Activated naive CD8-positive, alpha-beta T cell (primary cell): Measurements from ENCODE around the gene HJURP.
A peak's percentile ranks its signal among the peaks of the same experiment; 100 is the strongest.

Experiments
- H3K27ac Mint-ChIP-seq: one replicate; pipeline ENCODE4 v1.8.0; 2021; ENCODE audit warnings: mixed read lengths
- H3K27me3 Mint-ChIP-seq: one replicate; pipeline ENCODE4 v1.8.0; 2021; ENCODE audit warnings: mixed read lengths
- H3K36me3 Mint-ChIP-seq: one replicate; pipeline ENCODE4 v1.8.0; 2021; ENCODE audit warnings: mixed read lengths
- H3K4me1 Mint-ChIP-seq: one replicate; pipeline ENCODE4 v1.8.0; 2021; ENCODE audit warnings: low read depth, mixed read lengths
- H3K4me3 Mint-ChIP-seq: one replicate; pipeline ENCODE4 v1.8.0; 2021; ENCODE audit warnings: mild to moderate bottlenecking, mixed read lengths
- H3K9me3 Mint-ChIP-seq: one replicate; pipeline ENCODE4 v1.8.0; 2021; ENCODE audit warnings: low read depth, mixed read lengths

The HJURP gene

DNA sequence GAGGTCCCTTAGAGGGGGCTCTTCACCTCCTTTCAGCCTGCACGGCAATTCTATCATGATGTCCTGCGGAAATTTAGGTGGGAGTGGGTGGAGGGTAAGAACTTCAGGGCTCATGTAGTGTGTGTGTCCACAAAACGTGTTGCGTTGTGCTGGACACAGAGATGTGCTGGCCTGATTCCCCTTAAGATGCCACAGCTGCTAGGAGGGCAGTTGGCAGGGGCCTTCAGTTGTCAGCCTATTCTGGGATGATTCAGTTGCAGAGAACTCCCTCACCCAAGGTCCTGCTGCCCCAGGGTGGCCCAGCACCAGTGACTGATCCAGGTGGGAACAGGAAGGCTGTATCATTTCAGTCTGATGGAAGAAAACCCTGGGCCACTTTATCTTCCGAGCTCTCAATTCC lies 1.0 kb upstream of the HJURP start:
- Mint-ChIP-seq H3K27me3 (peaks cover 2% of the 10 kb centered on the region), H3K4me1 (peaks cover 16% of the 10 kb centered on the region), H3K36me3 (peaks cover 1% of the 10 kb centered on the region), H3K9me3 (no peaks in the 10 kb centered on the region), H3K4me3 (peak overlapping the region; percentile 99), H3K27ac (no peak overlapping the region)

DNA sequence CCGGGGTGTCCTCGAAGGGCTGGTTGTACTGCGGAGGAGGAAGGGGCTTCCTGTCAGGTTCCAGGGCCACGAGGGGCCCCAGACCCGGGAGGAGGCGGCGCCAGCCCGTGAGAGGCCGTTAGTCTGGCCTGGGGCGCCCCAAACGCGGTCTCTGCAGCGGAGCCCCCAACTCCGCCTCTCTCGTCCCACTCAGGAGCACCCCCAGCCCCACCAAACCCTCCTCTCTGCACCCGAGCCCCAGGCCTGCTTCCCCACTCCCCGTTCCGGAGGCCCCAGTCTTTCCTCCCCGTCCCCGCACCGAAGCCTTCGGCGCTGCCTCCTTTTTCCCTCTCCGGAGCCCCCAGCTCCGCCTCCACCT lies 473 bp downstream of the HJURP start:
- Mint-ChIP-seq H3K36me3 (no peaks in the 10 kb centered on the region), H3K4me1 (peaks cover 16% of the 10 kb centered on the region), H3K27ac (peak overlapping the region; percentile 25), H3K27me3 (peaks cover 2% of the 10 kb centered on the region), H3K4me3 (peak overlapping the region; percentile 99), H3K9me3 (no peaks in the 10 kb centered on the region)

DNA sequence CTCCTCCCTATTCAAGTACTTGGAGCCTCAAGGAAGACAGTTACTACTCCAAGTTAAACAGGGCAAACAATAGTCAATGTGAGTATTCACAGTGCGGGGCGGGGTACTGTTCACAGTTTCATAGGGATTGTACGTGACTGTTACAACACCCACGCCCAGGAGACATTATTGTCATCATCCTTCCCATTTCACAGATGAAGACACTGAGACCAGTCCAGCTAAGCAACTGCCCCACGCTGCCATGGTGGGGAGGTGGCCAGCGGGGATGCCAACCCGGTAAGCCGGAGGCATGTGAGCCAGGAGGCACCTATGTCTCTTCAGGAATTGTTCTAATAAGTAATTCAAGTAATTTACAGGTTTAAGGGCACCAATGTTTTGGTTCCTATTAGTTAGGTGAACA lies 982 bp downstream of the HJURP start:
- Mint-ChIP-seq H3K36me3 (no peaks in the 10 kb centered on the region), H3K4me3 (peak overlapping the region; percentile 99), H3K4me1 (peaks cover 16% of the 10 kb centered on the region), H3K27me3 (peaks cover 2% of the 10 kb centered on the region), H3K27ac (peak overlapping the region; percentile 25), H3K9me3 (no peaks in the 10 kb centered on the region)

DNA sequence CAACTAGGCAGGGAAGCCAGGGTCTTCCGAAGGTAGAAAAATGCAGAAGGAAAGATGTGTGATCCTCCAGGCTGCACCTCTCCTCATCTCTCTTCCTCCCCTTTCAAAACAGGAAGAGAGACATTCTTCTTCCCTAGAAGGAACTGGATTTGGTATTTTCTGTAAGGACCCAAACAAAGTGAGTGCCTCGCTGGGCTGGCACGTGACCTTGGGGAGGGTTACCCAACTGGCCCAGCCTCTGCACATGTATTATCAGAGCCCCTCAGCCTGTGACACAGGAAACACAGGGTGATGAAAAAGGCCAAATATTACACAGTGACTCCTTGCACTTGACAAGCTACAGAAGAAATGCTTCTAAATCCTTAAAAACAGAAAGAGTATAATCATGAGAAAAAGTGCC lies 2.3 kb downstream of the HJURP start:
- Mint-ChIP-seq H3K27ac (no peak overlapping the region), H3K9me3 (no peaks in the 10 kb centered on the region), H3K4me3 (no peak overlapping the region), H3K27me3 (peaks cover 2% of the 10 kb centered on the region), H3K36me3 (no peaks in the 10 kb centered on the region), H3K4me1 (peaks cover 15% of the 10 kb centered on the region)

GRCh38 chr2:233851169-233851568 lies 3.2 kb downstream of the HJURP start:
- Mint-ChIP-seq H3K27ac (no peak overlapping the region), H3K27me3 (peaks cover 2% of the 10 kb centered on the region), H3K4me3 (no peak overlapping the region), H3K4me1 (peaks cover 15% of the 10 kb centered on the region), H3K36me3 (no peaks in the 10 kb centered on the region), H3K9me3 (no peaks in the 10 kb centered on the region)

DNA sequence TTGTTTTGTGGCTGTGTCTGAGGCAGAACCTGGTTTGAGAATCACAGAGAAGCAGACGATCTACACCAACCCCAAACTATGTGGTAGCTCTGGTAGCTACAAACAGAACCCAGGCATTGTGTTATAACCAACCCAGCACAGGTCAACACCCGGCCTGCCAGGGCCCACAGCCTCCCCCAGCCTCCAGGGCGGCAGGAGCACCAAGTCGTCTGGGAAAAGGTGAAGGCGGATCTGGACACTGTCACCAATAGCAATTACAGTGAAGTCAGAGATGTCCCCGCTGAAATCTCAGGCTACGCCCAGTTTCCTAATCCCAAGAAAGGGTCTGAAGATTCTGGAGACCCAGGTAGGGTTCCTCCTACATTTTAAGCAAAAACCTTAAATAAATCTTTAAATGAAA lies 3.6 kb downstream of the HJURP start:
- H3K4me1 Mint-ChIP-seq: peaks cover 15% of the 10 kb centered on the region
- H3K36me3 Mint-ChIP-seq: no peaks in the 10 kb centered on the region
- H3K4me3 Mint-ChIP-seq: no peak overlapping the region

GRCh38 chr2:233849607-233850271 lies 4.6 kb downstream of the HJURP start:
- Mint-ChIP-seq H3K36me3 (no peaks in the 10 kb centered on the region), H3K9me3 (no peaks in the 10 kb centered on the region), H3K4me3 (no peak overlapping the region), H3K4me1 (peaks cover 11% of the 10 kb centered on the region), H3K27ac (no peak overlapping the region), H3K27me3 (peaks cover 2% of the 10 kb centered on the region)

More for the DNA sequence above, 3.6 kb downstream of the HJURP start:
- H3K9me3 Mint-ChIP-seq: no peaks in the 10 kb centered on the region
- H3K27ac Mint-ChIP-seq: no peak overlapping the region
- peaks cover 2% of the 10 kb centered on the region for H3K27me3 Mint-ChIP-seq

DNA sequence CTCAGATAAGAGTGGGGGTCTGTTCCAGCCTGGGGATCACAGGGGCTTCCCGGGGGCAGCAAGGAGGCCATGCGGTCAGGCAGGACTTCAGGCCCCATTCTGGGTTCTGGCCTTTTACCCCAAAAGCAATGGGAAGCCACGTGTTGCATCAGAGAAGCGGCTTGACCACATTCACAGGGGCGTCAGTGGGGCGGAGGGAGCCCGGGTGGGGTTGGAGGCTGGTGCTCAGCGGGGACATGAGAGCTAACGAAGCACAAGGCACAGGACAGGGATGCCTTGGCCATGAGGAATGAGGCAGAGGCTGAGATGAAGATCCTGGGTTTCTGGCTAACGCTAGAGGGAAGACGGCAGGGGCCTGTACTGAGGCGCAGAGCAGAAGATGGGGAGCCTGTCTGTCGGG lies 6.1 kb downstream of the HJURP start:
- no peak overlapping the region for H3K4me3 Mint-ChIP-seq
- H3K36me3 Mint-ChIP-seq: peaks cover 2% of the 10 kb centered on the region
- peaks cover 2% of the 10 kb centered on the region for H3K4me1 Mint-ChIP-seq
- no peak overlapping the region for H3K27ac Mint-ChIP-seq
- no peaks in the 10 kb centered on the region for H3K9me3 Mint-ChIP-seq
- H3K27me3 Mint-ChIP-seq: no peaks in the 10 kb centered on the region

DNA sequence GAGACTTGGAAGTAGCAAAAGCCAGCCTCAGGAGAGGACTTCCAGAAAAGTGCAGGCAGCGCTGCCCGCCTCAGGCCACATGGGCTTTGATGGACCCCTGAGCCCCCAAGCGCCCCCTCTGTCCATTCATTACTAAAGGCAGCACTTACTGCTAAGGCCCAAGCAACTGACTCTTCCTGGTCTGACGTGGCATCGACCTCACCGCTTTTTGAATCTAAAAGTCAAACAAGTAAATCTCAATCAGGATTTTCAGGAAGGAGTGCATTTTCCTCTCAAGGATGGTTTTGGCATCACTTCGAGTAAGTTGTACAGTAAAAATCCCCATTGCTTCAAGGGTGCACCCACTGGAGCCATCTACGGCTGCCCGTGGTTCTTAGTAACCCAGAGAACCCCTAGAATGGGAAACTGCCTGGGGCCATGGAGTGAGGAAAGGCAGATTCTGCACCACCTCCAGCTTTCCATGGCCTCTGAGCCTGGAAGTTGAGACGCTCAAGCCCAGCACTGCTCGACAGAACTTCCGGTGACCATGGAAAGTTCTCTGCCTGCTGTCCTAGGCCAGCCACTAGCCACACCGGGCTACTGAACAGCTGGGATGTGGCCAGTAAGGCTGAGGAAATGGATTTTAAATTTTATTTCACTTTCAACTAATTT lies 7.0 kb downstream of the HJURP start:
- Mint-ChIP-seq H3K36me3 (peaks cover 2% of the 10 kb centered on the region), H3K4me3 (no peak overlapping the region), H3K4me1 (no peaks in the 10 kb centered on the region), H3K27ac (no peak overlapping the region), H3K9me3 (no peaks in the 10 kb centered on the region), H3K27me3 (no peaks in the 10 kb centered on the region)

- Mint-ChIP-seq H3K27me3 (no peaks in the 10 kb centered on the region), H3K4me1 (no peaks in the 10 kb centered on the region), H3K4me3 (no peak overlapping the region), H3K9me3 (no peaks in the 10 kb centered on the region), H3K27ac (no peak overlapping the region), H3K36me3 (peaks cover 2% of the 10 kb centered on the region)
Measured at GRCh38 chr2:233846387-233847247, 7.7 kb downstream of the HJURP start.

DNA sequence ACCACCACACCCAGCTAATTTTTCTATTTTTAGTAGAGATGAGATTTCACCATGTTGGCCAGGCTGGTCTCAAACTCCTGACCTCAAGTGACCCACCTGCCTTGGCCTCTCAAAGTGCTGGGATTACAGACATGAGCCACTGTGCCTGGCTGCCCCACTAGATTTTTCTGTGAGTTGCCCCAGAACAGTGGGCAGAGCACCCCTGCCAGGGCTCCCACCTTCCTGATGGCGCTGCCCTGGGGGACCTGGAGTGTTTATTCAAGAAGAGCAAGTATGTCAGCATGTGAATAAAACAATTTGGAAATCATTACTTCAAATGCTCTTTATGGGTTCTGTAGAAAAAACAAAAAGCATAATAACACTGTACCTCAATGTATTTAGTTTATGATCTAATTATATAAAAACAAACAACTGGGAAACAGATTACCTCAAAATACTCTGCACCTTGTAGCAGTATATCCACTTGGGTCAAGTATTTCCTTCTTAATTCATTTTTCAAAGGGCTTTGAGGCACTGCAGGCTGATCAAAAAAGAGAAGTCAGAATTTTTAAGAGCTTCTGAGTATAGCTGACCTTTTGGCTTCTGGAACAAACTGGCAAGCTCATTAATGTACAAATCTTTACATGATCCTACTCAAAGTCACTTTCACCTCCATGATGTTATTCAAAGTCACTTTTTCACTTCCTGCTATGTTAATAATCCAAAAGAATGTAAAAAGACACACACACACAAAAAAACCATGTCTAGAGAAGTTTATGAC lies 8.9 kb downstream of the HJURP start:
- Mint-ChIP-seq H3K36me3 (peaks cover 2% of the 10 kb centered on the region), H3K4me1 (no peaks in the 10 kb centered on the region), H3K27ac (no peak overlapping the region), H3K9me3 (no peaks in the 10 kb centered on the region), H3K4me3 (no peak overlapping the region), H3K27me3 (no peaks in the 10 kb centered on the region)

DNA sequence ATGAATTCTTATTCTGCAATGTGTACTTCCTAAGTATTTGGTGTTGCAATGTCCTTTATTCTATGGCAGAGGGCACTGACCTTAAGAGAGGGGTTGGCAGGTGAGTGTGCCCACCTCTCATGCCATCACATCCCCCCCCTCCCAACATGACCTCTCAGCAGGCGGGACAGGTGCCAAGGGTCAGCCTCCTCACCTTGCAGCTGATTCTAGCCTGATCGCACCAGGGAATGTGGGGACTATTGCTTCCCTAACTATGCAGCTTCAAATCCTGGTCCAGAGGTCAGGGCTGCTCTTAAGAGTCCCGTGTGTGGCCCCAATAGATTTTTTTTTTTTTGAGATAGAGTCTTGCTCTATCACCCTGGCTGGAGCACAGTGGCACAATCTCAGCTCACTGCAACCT lies 9.5 kb downstream of the HJURP start:
- no peak overlapping the region for H3K27ac Mint-ChIP-seq
- no peaks in the 10 kb centered on the region for H3K4me1 Mint-ChIP-seq
- H3K36me3 Mint-ChIP-seq: peaks cover 2% of the 10 kb centered on the region
- H3K9me3 Mint-ChIP-seq: no peaks in the 10 kb centered on the region
- no peaks in the 10 kb centered on the region for H3K27me3 Mint-ChIP-seq
- H3K4me3 Mint-ChIP-seq: no peak overlapping the region

- H3K36me3 Mint-ChIP-seq: peaks cover 2% of the 10 kb centered on the region
- H3K4me3 Mint-ChIP-seq: no peak overlapping the region
- H3K4me1 Mint-ChIP-seq: no peaks in the 10 kb centered on the region
- H3K27me3 Mint-ChIP-seq: no peaks in the 10 kb centered on the region
- no peaks in the 10 kb centered on the region for H3K9me3 Mint-ChIP-seq
- no peak overlapping the region for H3K27ac Mint-ChIP-seq
Measured at GRCh38 chr2:233844064-233844807, 10.1 kb downstream of the HJURP start.

- Mint-ChIP-seq H3K9me3 (no peaks in the 10 kb centered on the region), H3K4me1 (no peaks in the 10 kb centered on the region), H3K36me3 (peaks cover 4% of the 10 kb centered on the region), H3K27ac (no peak overlapping the region), H3K4me3 (no peak overlapping the region), H3K27me3 (no peaks in the 10 kb centered on the region)
Measured at GRCh38 chr2:233841183-233841582, 13.2 kb downstream of the HJURP start.
